ENCODE results near the gene IKZF1. TPM values are rescaled to one million over a fixed set of nuclear protein-coding genes. Genes with fewer than 3 reads are reported as not detected.

The IKZF1 gene
- total RNA-seq: 1 to 10 TPM in 5 of 6 donors, under 1 TPM in 1; 0.93 to 8.1 (median 2.6) TPM
- under 1 TPM; 0.70 to 0.87 TPM for polyA plus RNA-seq

GRCh38 chr7:50304129-50304910, at the start of gene IKZF1:
Gene IKZF1 (plus strand): TSS chr7:50304716. CDS start chr7:50319062, 14,346 bp downstream.
- intact Hi-C loops (cut with DNase I): no loop called here
- H3K4me3 ChIP-seq: peak within 1 kb of the TSS; percentile 16 to 52 (median 26)
- no peaks in the 10 kb centered on the region for H3K9me3 ChIP-seq
- H3K4me1 ChIP-seq: peaks cover 0 to 5% (median 0%) of the 10 kb centered on the region in 3 donors
- ATAC-seq: peak in 3 of 4 donors; percentile 58 to 72 (median 59)
- no peak for FAIRE-seq
- peak within 1 kb of the TSS in 1 of 4 donors; percentile 27 for H3K27ac ChIP-seq
- no peak for TF ChIP-seq CTCF (IDR thresholded peaks at IDR 0.05)
- peaks cover 0 to 25% (median 5%) of the 10 kb centered on the region in 4 donors for H3K27me3 ChIP-seq
- no peaks in the 10 kb centered on the region for H3K36me3 ChIP-seq
- 0 to 1% methylated on average over 90 to 107 of the region's 107 CpGs for WGBS, 2 donors
- DNase-seq: peak in 4 of 6 donors; percentile 17 to 69 (median 68)

GRCh38 chr7:50261593-50261992, 42.9 kb upstream of the IKZF1 start:
- Histone ChIP-seq H3K27me3 (no peaks in the 10 kb centered on the region), H3K9me3 (no peaks in the 10 kb centered on the region), H3K4me3 (no peak overlapping the region), H3K4me1 (no peaks in the 10 kb centered on the region), H3K27ac (no peak overlapping the region), H3K36me3 (no peaks in the 10 kb centered on the region)
- DNase-seq: no peak
- intact Hi-C loops (cut with DNase I): no loop called here
- TF ChIP-seq CTCF (IDR thresholded peaks at IDR 0.05): no peak
- ATAC-seq: no peak
- WGBS, 2 donors: 67 to 74% methylated on average over 1 of the region's 1 CpG
- no peak for FAIRE-seq

GRCh38 chr7:50262446-50262845, 42.1 kb upstream of the IKZF1 start:
- no peak overlapping the region for H3K27ac ChIP-seq
- no peak for FAIRE-seq
- 76 to 81% methylated on average over 2 of the region's 2 CpGs for WGBS, 2 donors
- no peak for ATAC-seq
- no peaks in the 10 kb centered on the region for H3K4me1 ChIP-seq
- TF ChIP-seq CTCF (IDR thresholded peaks at IDR 0.05): no peak
- no peaks in the 10 kb centered on the region for H3K36me3 ChIP-seq
- no peaks in the 10 kb centered on the region for H3K9me3 ChIP-seq
- no peak overlapping the region for H3K4me3 ChIP-seq
- DNase-seq: no peak
- no peaks in the 10 kb centered on the region for H3K27me3 ChIP-seq
- intact Hi-C loops (cut with DNase I): no loop called here

GRCh38 chr7:50262916-50263690, 41.4 kb upstream of the IKZF1 start:
- peak in 1 of 4 donors; percentile 20 for ATAC-seq

More at GRCh38 chr7:50262916-50263690, 41.4 kb upstream of the IKZF1 start:
- no peaks in the 10 kb centered on the region for H3K4me1 ChIP-seq
- intact Hi-C loops (cut with DNase I): no loop called here
- FAIRE-seq: no peak
- H3K27ac ChIP-seq: no peak overlapping the region
- H3K9me3 ChIP-seq: no peaks in the 10 kb centered on the region
- DNase-seq: no peak
- H3K4me3 ChIP-seq: no peak overlapping the region
- TF ChIP-seq CTCF (IDR thresholded peaks at IDR 0.05): no peak
- no peaks in the 10 kb centered on the region for H3K36me3 ChIP-seq
- 10 to 33% methylated on average over 1 of the region's 1 CpG for WGBS, 2 donors
- no peaks in the 10 kb centered on the region for H3K27me3 ChIP-seq
